Mesothelial cell of epicardium (in vitro differentiated cells): ENCODE results near the gene PLCB1. TPM values are rescaled to one million over a fixed set of nuclear protein-coding genes. Genes with fewer than 3 reads are reported as not detected.

Source experiments
- DNase-seq, 2 experiments: peaks; one replicate each; pipeline ENCODE4 v3.0.0; 2021; ENCODE audit warnings: low spot score in 2 of 2; ENCODE audit not compliant: unreplicated experiment in 2 of 2
- H3K27ac Mint-ChIP-seq: 2 replicates; pipeline ENCODE4 v1.8.0; 2021; ENCODE audit warnings: mixed read lengths
- H3K27me3 Mint-ChIP-seq: 2 replicates; pipeline ENCODE4 v1.8.0; 2021; ENCODE audit warnings: low read depth, mixed read lengths
- H3K36me3 Mint-ChIP-seq: 2 replicates; pipeline ENCODE4 v1.8.0; 2021; ENCODE audit warnings: mixed read lengths
- H3K4me1 Mint-ChIP-seq: 2 replicates; pipeline ENCODE4 v1.8.0; 2021; ENCODE audit warnings: mixed read lengths
- H3K4me3 Mint-ChIP-seq: 2 replicates; pipeline ENCODE4 v1.8.0; 2021; ENCODE audit warnings: mild to moderate bottlenecking, moderate library complexity, mixed read lengths
- H3K9me3 Mint-ChIP-seq: 2 replicates; pipeline ENCODE4 v1.8.0; 2021; ENCODE audit warnings: mixed read lengths
- total RNA-seq: library from RNA; stranded (reverse); gene quantifications from 3 replicates; pipeline ENCODE4 v1.2.1, GENCODE V29; 2021
- TF ChIP-seq, protein P1 (sequence below): fragments of 200-600 bp; sonication (generic); IDR thresholded peaks from one replicate; pipeline ENCODE4 v1.5.0; 2021; ENCODE audit warnings: antibody characterized with exemption; ENCODE audit not compliant: unreplicated experiment

The PLCB1 gene
- total RNA-seq, 1 donor from 2014 or later, result 41.5 TPM

DNA sequence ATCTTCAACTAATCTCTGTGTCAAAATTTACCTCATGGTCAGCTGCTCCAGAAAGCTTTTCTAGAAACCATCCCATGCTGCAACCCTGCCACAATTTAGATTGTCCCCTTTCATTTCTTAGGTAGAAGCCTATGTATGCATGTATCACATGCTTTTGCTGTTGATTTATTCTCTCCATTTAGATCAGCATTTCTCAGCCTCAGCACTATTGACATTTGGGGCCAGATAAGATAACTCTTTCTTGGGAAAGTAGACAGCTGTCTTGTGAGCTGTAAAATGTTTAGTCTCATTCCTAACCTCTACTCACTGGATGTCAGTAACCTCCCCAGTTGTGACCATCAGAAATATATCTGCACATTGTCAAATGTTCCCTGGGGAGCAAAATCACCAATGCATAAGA, 99.0 kb downstream of the PLCB1 start:
- H3K9me3 Mint-ChIP-seq, result no peaks in the 10 kb centered on the region
- H3K27ac Mint-ChIP-seq, result no peak overlapping the region
- TF ChIP-seq, protein P1, sequence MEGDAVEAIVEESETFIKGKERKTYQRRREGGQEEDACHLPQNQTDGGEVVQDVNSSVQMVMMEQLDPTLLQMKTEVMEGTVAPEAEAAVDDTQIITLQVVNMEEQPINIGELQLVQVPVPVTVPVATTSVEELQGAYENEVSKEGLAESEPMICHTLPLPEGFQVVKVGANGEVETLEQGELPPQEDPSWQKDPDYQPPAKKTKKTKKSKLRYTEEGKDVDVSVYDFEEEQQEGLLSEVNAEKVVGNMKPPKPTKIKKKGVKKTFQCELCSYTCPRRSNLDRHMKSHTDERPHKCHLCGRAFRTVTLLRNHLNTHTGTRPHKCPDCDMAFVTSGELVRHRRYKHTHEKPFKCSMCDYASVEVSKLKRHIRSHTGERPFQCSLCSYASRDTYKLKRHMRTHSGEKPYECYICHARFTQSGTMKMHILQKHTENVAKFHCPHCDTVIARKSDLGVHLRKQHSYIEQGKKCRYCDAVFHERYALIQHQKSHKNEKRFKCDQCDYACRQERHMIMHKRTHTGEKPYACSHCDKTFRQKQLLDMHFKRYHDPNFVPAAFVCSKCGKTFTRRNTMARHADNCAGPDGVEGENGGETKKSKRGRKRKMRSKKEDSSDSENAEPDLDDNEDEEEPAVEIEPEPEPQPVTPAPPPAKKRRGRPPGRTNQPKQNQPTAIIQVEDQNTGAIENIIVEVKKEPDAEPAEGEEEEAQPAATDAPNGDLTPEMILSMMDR, result no peak
- H3K4me1 Mint-ChIP-seq, result peaks cover 14% of the 10 kb centered on the region
- no peak overlapping the region for H3K4me3 Mint-ChIP-seq
- no peaks in the 10 kb centered on the region for H3K36me3 Mint-ChIP-seq
- H3K27me3 Mint-ChIP-seq, result no peaks in the 10 kb centered on the region
- no peak for DNase-seq

DNA sequence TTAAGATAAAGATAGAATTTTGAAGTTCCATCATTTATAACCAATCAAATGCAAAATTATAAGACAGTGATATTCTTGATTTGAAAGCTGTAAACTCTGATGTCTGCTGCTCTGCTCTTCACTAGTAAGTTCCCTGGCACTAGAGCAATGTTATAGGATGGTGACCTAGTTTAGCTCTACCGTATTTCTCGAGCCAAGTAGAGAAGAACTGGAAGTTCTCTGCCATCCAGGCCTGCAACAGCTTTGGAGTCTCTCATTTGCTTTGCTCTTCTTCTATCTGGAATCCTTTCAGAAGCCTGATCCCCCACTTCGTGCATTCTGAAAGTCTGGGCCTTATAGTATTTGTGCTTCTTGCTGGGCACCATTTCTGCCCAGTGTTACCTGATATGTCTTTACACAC, 100.3 kb downstream of the PLCB1 start:
- Mint-ChIP-seq H3K27ac (no peak overlapping the region), H3K9me3 (no peaks in the 10 kb centered on the region), H3K36me3 (no peaks in the 10 kb centered on the region), H3K4me3 (no peak overlapping the region), H3K27me3 (no peaks in the 10 kb centered on the region), H3K4me1 (peaks cover 12% of the 10 kb centered on the region)
- no peak for DNase-seq
- TF ChIP-seq, protein P1, result no peak

DNA sequence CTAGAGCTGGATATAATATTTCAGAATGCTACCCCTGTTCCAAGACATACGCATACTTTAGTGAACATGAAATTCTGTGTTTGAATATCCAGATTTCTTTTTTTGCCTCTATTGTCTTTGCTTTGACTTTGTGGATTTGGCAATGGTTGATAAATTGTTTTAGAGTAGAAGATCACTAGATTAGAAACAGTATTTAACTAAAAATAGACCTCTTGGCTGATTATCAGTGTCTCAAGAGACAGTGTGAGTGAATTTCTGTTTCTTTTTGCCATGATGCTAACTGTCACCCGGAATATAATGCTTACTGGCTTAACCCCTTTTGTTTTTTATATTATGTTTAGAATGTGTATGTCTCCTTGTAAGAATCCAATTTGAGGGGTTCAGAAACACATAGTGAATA, 102.5 kb downstream of the PLCB1 start:
- DNase-seq, result no peak
- peaks cover 7% of the 10 kb centered on the region for H3K4me1 Mint-ChIP-seq
- TF ChIP-seq, protein P1, result no peak
- no peaks in the 10 kb centered on the region for H3K27me3 Mint-ChIP-seq
- H3K9me3 Mint-ChIP-seq, result no peaks in the 10 kb centered on the region
- H3K4me3 Mint-ChIP-seq, result no peak overlapping the region
- peak overlapping the region; percentile 49 for H3K27ac Mint-ChIP-seq
- H3K36me3 Mint-ChIP-seq, result no peaks in the 10 kb centered on the region

DNA sequence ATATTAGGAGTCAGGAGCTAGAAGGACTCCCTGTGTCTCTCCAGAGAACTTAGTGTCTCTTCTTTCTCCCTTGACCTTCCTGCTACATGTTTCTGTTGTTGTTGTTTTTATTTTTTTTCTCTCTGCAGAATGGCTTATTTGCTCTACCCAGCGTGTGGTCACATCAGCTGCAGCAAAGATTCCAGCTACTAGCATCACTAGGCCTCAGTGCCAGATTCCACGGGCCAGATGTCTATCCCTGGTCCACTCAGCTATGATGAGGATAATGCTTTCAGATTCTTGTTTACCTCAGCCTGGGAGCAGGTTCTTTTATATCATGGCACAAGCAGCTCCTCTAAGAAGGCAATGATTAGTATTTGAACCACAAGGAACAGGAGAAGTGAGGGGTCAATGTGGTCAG, 110.0 kb downstream of the PLCB1 start:
- H3K36me3 Mint-ChIP-seq, result no peaks in the 10 kb centered on the region
- TF ChIP-seq, protein P1, result no peak
- H3K4me1 Mint-ChIP-seq, result peaks cover 25% of the 10 kb centered on the region
- no peaks in the 10 kb centered on the region for H3K27me3 Mint-ChIP-seq
- no peak overlapping the region for H3K27ac Mint-ChIP-seq
- DNase-seq, result no peak
- H3K4me3 Mint-ChIP-seq, result no peak overlapping the region
- no peaks in the 10 kb centered on the region for H3K9me3 Mint-ChIP-seq

DNA sequence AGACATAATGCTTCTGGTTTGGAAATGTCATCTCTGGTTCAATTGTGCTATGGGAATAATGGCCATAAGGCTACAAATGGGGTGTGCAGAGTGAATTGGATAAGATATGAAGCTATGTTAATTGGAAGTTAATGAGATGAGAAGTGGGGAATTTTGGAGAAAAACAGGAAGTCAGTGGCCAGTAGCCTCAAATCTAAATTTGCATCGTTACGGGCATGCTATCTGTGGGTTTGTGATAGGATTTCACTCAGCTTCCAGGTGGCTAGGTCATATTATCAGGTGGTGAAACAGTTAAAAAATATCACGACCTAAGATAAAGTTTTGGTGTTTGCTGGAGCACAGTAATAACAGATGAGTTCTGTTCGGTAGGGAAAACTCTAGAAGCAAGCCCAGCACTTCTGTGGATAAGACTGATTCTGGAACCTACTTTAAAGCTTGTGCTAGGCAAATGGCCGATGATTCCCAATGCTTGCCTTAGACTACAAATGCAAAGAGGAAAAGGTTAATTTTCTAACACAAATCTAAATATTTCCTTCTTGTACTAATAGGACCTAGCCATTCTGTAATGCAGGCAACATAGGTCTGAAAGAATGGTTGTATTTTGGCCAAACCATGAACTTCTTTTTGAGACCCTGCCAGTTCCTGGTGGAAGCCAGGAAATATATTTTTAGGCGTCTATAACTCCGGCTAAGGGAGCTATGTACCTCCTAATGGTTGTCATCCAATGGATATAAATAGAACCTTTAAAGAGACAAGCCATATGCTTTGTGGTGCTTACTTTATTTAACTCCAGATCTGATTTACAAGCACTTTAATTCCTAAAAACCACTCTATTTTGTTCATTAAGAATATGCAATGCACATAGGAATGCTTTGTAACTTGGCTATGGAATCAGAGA, 111.0 kb downstream of the PLCB1 start:
- Mint-ChIP-seq H3K27me3 (no peaks in the 10 kb centered on the region), H3K4me1 (peaks cover 30% of the 10 kb centered on the region), H3K9me3 (no peaks in the 10 kb centered on the region), H3K4me3 (no peak overlapping the region), H3K27ac (no peak overlapping the region), H3K36me3 (no peaks in the 10 kb centered on the region)
- TF ChIP-seq, protein P1, result no peak
- no peak for DNase-seq
